PC-3 (cell line): ENCODE measurements around the gene DLG5. TPM values are rescaled to one million over a fixed set of nuclear protein-coding genes. Genes with fewer than 3 reads are reported as not detected.

Experiments
- ATAC-seq: fragments of 200-7000 bp; cut with Tn5 transposase; 2 replicates; pipeline ENCODE4 v1.9.1; 2020; ENCODE audit warnings: mild to moderate bottlenecking, moderate library complexity
- BruUV-seq: library from RNA; stranded (reverse); fragments of 400-500 nt; replicated peaks from 2 replicates; lab custom pipeline; 2021; lab: Mats Ljungman, UMichigan
- CTCF ChIA-PET: fragments of 300-600 bp; sonication (Branson Sonifier 250); formaldehyde crosslinking; loops from one replicate; lab custom pipeline; 2022; ENCODE audit warnings: antibody characterized with exemption; lab: Charles Lee
- POLR2A ChIA-PET: fragments of 300-600 bp; sonication (Branson Sonifier 250); formaldehyde crosslinking; loops from one replicate; lab custom pipeline; 2022; ENCODE audit warnings: antibody characterized with exemption; ENCODE audit not compliant: unreplicated experiment; lab: Charles Lee
- DNase-seq: peaks from one replicate; pipeline ENCODE4 v3.0.0-alpha.2; 2015
- H2AFZ ChIP-seq: fragments of 300-600 bp; sonication (generic); 2 replicates; pipeline ENCODE4 v1.6.0; 2016; ENCODE audit warnings: antibody characterized with exemption, low read length
- H3F3A ChIP-seq: fragments of 300-600 bp; sonication (generic); one replicate; pipeline ENCODE4 v1.6.0; 2017; ENCODE audit warnings: antibody characterized with exemption, low read length, control low read depth, mild to moderate bottlenecking; ENCODE audit not compliant: unreplicated experiment
- H3K27ac ChIP-seq: fragments of 300-600 bp; sonication (generic); 2 replicates; pipeline ENCODE4 v1.5.1; 2016; ENCODE audit warnings: mild to moderate bottlenecking, low read length
- H3K27me3 ChIP-seq: fragments of 300-600 bp; sonication (generic); 2 replicates; pipeline ENCODE4 v1.6.1; 2016; ENCODE audit warnings: low read length, mixed read lengths
- H3K36me3 ChIP-seq: fragments of 300-600 bp; sonication (generic); 2 replicates; pipeline ENCODE4 v1.6.1; 2016; ENCODE audit warnings: low read depth, mixed run types, low read length, mixed read lengths
- H3K4me1 ChIP-seq: fragments of 300-600 bp; sonication (generic); 2 replicates; pipeline ENCODE4 v1.5.1; 2016; ENCODE audit warnings: low read length; ENCODE audit not compliant: insufficient read depth
- H3K4me2 ChIP-seq: fragments of 300-600 bp; sonication (generic); 2 replicates; pipeline ENCODE4 v1.6.0; 2016; ENCODE audit warnings: low read length
- H3K4me3 ChIP-seq: fragments of 300-600 bp; sonication (generic); 2 replicates; pipeline ENCODE4 v1.5.1; 2016; ENCODE audit warnings: mild to moderate bottlenecking, low read length, mixed read lengths
- H3K79me2 ChIP-seq: fragments of 300-600 bp; sonication (generic); 2 replicates; pipeline ENCODE4 v1.6.1; 2017; ENCODE audit warnings: low read length, mixed read lengths
- H3K9ac ChIP-seq: fragments of 300-600 bp; sonication (generic); 2 replicates; pipeline ENCODE4 v1.6.0; 2016; ENCODE audit warnings: mild to moderate bottlenecking, low read length
- H3K9me2 ChIP-seq: fragments of 300-600 bp; sonication (generic); replicated peaks from 2 replicates; pipeline ENCODE4 v1.6.1; 2016; ENCODE audit warnings: mixed run types, low read length, mixed read lengths
- H3K9me3 ChIP-seq: fragments of 300-600 bp; sonication (generic); 2 replicates; pipeline ENCODE4 v1.6.1; 2016; ENCODE audit warnings: low read length, mixed read lengths
- H4K20me1 ChIP-seq: fragments of 300-600 bp; sonication (generic); 2 replicates; pipeline ENCODE4 v1.6.1; 2016; ENCODE audit warnings: low read length, mixed read lengths
- CTCF ChIP-seq: fragments of 300-600 bp; sonication (generic); conservative IDR thresholded peaks from 2 replicates; pipeline ENCODE4 v1.5.1; 2017; ENCODE audit warnings: antibody characterized with exemption, low read depth, mild to moderate bottlenecking, low read length
- EZH2 ChIP-seq: fragments of 300-600 bp; sonication (generic); IDR thresholded peaks from one replicate; pipeline ENCODE4 v1.6.1; 2017; ENCODE audit warnings: antibody characterized with exemption, mild to moderate bottlenecking, low read length; ENCODE audit not compliant: unreplicated experiment
- EZH2phosphoT487 ChIP-seq: fragments of 300-600 bp; sonication (generic); IDR thresholded peaks from 2 replicates; pipeline ENCODE4 v1.6.1; 2018; ENCODE audit warnings: mild to moderate bottlenecking, antibody characterized with exemption, low read length, borderline replicate concordance
- intact Hi-C: fragments of 100-400 bp; cut with micrococcal nuclease; formaldehyde crosslinking; loops from 2 replicates; pipeline ENCODE4 v1.9.0; 2023
- total RNA-seq: library from RNA; depleted of rRNA; stranded (reverse); fragments of >200 nt; gene quantifications from 2 replicates; pipeline ENCODE4 v1.2.3, GENCODE V29; 2014

DLG5 gene
- total RNA-seq, 1 experiment from 2014 or later: 118 TPM

- Histone ChIP-seq H3K4me2 (peak overlapping the region; percentile 1), H2AFZ (peak overlapping the region; percentile 2; the same call in 1 of the 2 replicates), H3K79me2 (no peaks in the 10 kb centered on the region), H3K9me2 (no peaks in the 10 kb centered on the region), H3K36me3 (peaks cover 46% of the 10 kb centered on the region), H3K4me1 (peaks cover 9% of the 10 kb centered on the region), H3F3A (no peaks in the 10 kb centered on the region), H3K4me3 (no peak overlapping the region), H3K9ac (no peak overlapping the region), H3K27me3 (no peaks in the 10 kb centered on the region), H3K9me3 (no peaks in the 10 kb centered on the region), H4K20me1 (no peaks in the 10 kb centered on the region), H3K27ac (peak overlapping the region; percentile 3)
- TF ChIP-seq EZH2phosphoT487 (no peak), CTCF (peak; percentile 13; the same call in 1 of the 2 replicates)
- DNase-seq (peak; percentile 87), ATAC-seq (peak; percentile 83)
- intact Hi-C loops: loop anchor here (2.0 kb wide), 1 partner anchor 192 kb away; the partner anchor contains the start of gene POLR3A
- ChIA-PET POLR2A (interaction anchor here (0.6 kb wide), 1 partner anchor 53 kb away, joined by 3 read pairs; no protein-coding TSS in a partner anchor), CTCF (interaction anchor here (0.7 to 1.0 kb wide), 2 partner anchors 11 to 121 kb away, joined by 3 read pairs; no protein-coding TSS in a partner anchor)
- no TSS peak for BruUV-seq
These were observed 90.2 kb downstream of the DLG5 start for GRCh38 chr10:77836299-77836820.

GRCh38 chr10:77835669-77836086, 90.9 kb downstream of the DLG5 start:
- no TSS peak for BruUV-seq
- Histone ChIP-seq H3F3A (no peaks in the 10 kb centered on the region), H3K4me1 (peaks cover 9% of the 10 kb centered on the region), H3K79me2 (no peaks in the 10 kb centered on the region), H4K20me1 (no peaks in the 10 kb centered on the region), H3K4me2 (no peak overlapping the region), H2AFZ (no peak overlapping the region), H3K4me3 (no peak overlapping the region), H3K9ac (no peak overlapping the region), H3K27me3 (no peaks in the 10 kb centered on the region), H3K27ac (no peak overlapping the region), H3K36me3 (peaks cover 43% of the 10 kb centered on the region), H3K9me3 (no peaks in the 10 kb centered on the region), H3K9me2 (no peaks in the 10 kb centered on the region)
- CTCF ChIA-PET: interaction anchor here (0.7 to 1.0 kb wide), 2 partner anchors 11 to 120 kb away, joined by 3 read pairs; no protein-coding TSS in a partner anchor
- intact Hi-C loops: loop anchor here (2.0 kb wide), 1 partner anchor 193 kb away; the partner anchor contains the start of gene POLR3A
- TF ChIP-seq EZH2 (no peak), EZH2phosphoT487 (no peak)
- ATAC-seq: no peak
- no peak for DNase-seq
- POLR2A ChIA-PET: no interaction called here

- no peak overlapping the region for H3K27ac ChIP-seq
- no peaks in the 10 kb centered on the region for H4K20me1 ChIP-seq
- H3K9me2 ChIP-seq: no peaks in the 10 kb centered on the region
- DNase-seq: no peak
- no peaks in the 10 kb centered on the region for H3F3A ChIP-seq
- H3K4me3 ChIP-seq: no peak overlapping the region
- no peak overlapping the region for H3K9ac ChIP-seq
- no peak overlapping the region for H2AFZ ChIP-seq
- TF ChIP-seq EZH2: no peak
- no peak for TF ChIP-seq EZH2phosphoT487
- CTCF ChIA-PET: no interaction called here
- H3K4me1 ChIP-seq: peaks cover 9% of the 10 kb centered on the region
- intact Hi-C loops: no loop called here
- peaks cover 47% of the 10 kb centered on the region for H3K36me3 ChIP-seq
- no TSS peak for BruUV-seq
- POLR2A ChIA-PET: no interaction called here
- H3K27me3 ChIP-seq: no peaks in the 10 kb centered on the region
- ATAC-seq: no peak
- H3K4me2 ChIP-seq: no peak overlapping the region
- H3K79me2 ChIP-seq: no peaks in the 10 kb centered on the region
- no peaks in the 10 kb centered on the region for H3K9me3 ChIP-seq
These were observed 91.4 kb downstream of the DLG5 start for GRCh38 chr10:77834943-77835668.
